CD4-positive, alpha-beta T cell treated with Interleukin-12 subunit alpha and Interleukin-12 subunit beta, for 1 hour (primary cell): Measurements from ENCODE around the gene MAGEA9B.
"Not testable (repeated sequence)": the region's sequence is repeated elsewhere in the genome, so short reads cannot be mapped to it uniquely, and the experiment has no call there.

ENCODE experiments used
- DNase-seq: peaks from one replicate; pipeline ENCODE4 v3.0.0-alpha.2; 2020

Gene MAGEA9B

GRCh38 chrX:149587359-149587758 lies at the start of gene MAGEA9B:
MAGEA9B (minus strand) TSS chrX:149587459; CDS start chrX:149583179, 4,280 bp downstream.
- DNase-seq = not testable (repeated sequence)

GRCh38 chrX:149633511-149633910 lies 46.3 kb upstream of the MAGEA9B start:
- DNase-seq = no peak

DNA sequence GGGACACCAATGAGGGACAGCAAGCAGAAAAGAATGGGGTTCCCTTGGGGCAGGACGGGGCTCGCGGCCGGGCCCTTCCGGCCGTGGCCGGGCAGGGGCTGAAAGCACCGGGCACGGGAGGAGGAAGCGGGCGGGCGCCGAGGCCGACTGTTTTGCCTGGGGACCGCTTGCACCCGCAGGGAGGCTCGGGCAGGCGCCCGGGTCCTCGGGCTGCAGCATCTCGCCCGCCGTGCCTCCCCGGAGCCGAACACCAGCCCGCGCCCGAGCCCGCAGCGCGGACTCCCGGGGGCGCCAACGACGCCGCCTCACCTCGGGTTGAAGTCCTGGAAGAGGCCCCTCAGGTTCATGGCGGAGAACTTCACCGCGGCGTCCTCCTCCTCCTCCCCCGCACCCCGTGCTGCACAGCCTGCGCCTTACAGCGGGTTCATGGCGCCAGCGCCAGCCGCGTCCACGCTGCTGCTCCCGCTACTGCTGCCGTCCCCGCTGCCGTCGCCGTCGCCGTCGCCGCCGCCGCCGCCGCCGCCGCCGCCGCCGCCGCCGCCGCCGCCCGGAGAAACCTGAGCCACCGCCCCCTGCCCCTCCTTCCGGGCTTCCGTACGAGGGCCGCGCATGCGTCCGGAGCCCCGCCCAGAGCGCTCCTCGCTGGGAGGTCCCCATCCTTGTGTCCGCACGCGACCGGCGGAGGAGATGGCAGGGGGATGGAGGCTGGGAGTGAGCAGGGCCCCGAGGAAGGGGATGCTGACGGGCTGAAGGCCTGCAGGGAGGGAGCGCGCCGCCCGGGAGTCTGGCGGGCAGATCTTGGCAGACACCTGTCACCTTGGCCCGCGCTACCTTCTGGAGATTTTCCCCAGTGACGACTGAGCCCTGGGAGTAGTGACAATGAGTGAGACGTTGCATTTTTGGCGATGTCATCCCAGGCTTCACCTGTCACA lies 44.2 kb upstream of the MAGEA9B start, which contains the start of gene TMEM185A:
TMEM185A (minus strand) TSS at position 559 of the 932 bp plus-strand sequence; CDS start at position 347, 212 bp downstream.
- peak; percentile 78 for DNase-seq

- DNase-seq = peak; percentile 0
Measured at GRCh38 chrX:149630681-149631233, 43.5 kb upstream of the MAGEA9B start.

DNA sequence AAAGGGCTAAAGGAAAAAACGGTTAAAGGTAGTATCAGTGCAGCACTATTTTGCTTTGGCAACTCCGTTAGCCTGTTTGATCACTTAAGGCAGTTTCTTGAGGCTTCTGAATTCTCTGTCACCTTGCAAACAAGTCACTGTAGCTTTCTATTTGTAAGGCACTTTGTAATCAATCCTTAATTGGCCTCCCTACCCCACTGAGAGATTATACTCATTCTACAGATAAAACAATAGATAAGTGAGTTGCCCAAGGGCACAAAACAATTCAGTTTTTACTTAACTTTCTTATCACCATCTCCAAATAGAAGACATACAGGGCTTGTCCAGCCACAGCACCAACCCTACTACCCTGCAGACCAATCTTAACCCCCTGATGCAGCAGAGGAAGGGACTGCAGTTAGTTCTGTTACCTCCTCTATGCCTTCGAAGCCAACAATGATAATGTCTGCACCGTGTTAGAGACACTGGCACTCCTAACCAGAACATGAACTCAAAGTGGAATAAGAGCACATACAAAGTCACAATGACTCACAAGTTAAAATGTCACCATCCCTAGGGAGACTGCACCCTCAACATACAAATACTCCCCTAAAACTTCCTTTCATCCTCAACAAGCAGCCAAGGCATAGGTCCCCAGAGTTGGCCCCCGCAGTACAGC lies 42.6 kb upstream of the MAGEA9B start:
- DNase-seq = no peak

DNA sequence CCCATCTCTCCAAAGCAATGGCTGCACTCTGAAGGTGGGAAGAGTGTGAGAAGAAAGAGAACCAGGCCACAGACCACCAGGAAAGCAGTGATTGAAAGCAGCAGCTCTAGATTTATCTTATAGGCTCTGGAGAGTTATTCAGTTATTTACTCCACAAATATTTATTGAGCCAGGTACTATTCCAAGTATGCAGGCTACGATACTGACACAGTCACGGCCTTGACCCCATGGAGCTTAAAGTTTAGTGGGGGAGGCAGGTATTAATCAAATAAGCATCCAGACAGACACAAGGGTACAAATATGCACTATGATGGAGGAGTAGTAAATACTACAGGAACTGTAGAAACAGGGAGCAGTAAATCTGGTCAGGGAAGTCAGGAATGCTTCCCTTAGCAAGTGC lies 41.5 kb upstream of the MAGEA9B start:
- DNase-seq = no peak

DNA sequence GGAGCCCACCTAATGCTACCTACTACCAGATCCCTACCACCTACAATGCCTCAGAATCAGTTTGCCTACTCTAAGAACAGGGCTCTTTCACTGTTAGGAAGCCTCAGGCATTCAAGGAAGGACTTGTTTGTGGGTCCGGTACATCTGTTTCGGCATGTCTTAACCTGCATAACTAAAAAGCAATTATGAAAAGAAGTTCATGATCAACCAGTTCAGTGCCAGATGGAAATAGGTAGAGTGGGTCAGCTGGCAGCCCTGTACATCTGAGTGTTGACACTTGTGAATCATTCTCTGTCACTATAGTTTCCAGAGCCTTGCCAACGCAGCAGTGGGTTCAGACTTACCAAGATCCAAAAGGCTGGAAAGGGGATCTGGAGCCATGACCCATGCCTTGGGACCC lies 41.0 kb upstream of the MAGEA9B start:
- DNase-seq = no peak

DNA sequence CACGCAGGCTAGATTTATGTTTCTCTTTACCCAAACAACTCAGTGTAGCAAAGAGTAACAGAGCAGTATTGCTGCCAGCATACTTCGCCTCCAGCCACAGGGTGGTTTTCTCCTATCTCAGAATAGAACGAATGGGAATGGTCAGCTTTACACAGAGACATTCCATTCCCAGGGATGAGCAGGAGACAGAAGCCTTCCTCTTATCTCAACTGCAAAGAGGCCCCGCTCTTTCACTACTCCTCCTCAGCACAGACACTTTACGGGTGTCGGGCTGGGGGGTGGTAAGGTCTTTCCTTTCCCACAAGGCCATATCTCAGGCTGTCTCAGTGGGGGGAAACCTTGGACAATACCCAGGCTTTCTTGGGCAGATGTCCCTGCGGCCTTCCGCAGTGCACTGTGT lies 39.6 kb upstream of the MAGEA9B start:
- DNase-seq = not testable (repeated sequence)

DNA sequence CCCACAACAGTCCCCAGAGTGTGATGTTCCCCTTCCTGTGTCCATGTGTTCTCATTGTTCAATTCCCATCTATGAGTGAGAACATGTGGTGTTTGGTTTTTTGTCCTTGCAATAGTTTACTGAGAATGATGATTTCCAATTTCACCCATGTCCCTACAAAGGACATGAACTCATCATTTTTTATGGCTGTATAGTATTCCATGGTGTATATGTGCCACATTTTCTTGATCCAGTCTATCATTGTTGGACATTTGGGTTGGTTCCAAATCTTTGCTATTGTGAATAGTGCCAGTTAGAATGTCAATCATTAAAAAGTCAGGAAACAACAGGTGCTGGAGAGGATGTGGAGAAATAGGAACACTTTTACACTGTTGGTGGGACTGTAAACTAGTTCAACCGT lies 32.4 kb upstream of the MAGEA9B start:
- DNase-seq = not testable (repeated sequence)

- no peak for DNase-seq
Measured at GRCh38 chrX:149618871-149619270, 31.6 kb upstream of the MAGEA9B start.

DNA sequence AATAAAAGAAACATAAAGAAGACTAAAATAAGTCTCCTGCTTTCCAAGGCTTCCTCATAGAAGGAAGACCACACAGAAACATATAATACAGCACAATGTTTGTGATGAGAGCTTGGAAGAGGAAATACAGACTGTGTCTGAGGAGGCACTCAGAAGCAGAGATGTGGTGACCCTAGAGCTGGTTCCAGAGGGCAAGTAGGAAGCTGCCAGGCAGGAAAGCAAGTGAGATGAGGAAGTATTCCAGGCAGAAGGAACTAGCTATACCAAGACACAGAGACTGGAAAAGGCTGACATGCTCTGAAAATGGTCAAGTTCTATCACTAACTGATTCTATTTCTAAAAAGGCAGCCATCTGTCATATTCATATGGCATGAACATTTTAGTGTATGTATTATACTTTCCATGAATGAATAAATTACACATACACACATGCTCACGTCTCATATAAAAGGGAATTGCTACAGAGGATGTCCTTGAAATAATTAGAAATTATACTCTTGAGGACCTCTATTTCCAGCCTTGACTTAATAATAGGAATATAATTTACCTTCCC lies 24.4 kb upstream of the MAGEA9B start:
- no peak for DNase-seq

GRCh38 chrX:149610511-149610910 lies 23.3 kb upstream of the MAGEA9B start:
- no peak for DNase-seq

GRCh38 chrX:149607699-149608098 lies 20.4 kb upstream of the MAGEA9B start:
- DNase-seq = no peak

DNA sequence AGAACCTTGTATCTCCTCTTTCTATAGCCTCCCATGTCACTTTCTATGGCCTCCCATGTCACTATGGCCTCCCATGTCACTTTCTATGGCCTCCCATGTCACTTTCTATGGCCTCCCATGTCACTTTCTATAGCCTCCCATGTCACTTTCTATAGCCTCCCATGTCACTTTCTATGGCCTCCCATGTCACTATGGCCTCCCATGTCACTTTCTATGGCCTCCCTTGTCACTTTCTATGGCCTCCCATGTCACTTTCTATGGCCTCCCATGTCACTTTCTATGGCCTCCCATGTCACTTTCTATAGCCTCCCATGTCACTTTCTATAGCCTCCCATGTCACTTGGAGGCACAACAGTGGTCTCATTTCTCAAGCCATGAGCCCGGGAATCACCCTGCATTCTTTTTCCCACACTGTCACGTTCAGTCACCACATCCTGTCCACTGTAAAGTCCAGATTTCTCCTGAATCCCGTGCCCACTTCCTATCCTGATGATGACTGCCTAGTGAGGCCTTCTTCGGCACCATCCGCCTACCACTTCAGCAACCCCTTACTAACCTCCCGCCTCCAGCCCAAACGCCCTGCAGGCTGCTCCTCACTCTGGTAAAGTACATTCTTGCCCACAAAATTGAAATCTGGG lies 18.1 kb upstream of the MAGEA9B start:
- not testable (repeated sequence) for DNase-seq

- not testable (repeated sequence) for DNase-seq
Measured at GRCh38 chrX:149598603-149599002, 11.3 kb upstream of the MAGEA9B start.

- DNase-seq = not testable (repeated sequence)
Measured at GRCh38 chrX:149595943-149596342, 8.7 kb upstream of the MAGEA9B start.

GRCh38 chrX:149595214-149595613 lies 8.0 kb upstream of the MAGEA9B start, which contains the start of gene HSFX2:
HSFX2 (minus strand) TSS chrX:149595314; CDS start chrX:149594700, 614 bp downstream.
- not testable (repeated sequence) for DNase-seq

DNA sequence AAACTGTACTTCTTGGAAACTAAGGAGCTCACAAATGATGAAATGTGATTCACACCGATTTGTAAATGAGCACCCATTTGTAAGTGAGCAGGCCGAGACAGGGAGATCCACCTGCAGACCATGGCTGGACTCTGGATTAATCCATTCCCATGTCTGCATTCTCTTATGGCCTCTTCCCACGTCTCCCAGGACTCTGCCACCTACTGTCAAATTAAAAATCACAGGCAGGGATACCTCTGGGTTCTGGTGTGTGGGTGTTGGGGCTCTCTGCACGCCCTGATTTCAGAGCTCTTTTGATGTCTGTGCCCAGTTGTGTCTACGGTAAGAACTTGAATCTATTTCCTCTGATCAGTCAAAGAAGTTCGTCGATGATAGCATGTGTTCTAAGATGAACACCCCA lies 3.7 kb upstream of the MAGEA9B start:
- DNase-seq = not testable (repeated sequence)

- not testable (repeated sequence) for DNase-seq
Measured at GRCh38 chrX:149585631-149586030, 1.6 kb downstream of the MAGEA9B start.

DNA sequence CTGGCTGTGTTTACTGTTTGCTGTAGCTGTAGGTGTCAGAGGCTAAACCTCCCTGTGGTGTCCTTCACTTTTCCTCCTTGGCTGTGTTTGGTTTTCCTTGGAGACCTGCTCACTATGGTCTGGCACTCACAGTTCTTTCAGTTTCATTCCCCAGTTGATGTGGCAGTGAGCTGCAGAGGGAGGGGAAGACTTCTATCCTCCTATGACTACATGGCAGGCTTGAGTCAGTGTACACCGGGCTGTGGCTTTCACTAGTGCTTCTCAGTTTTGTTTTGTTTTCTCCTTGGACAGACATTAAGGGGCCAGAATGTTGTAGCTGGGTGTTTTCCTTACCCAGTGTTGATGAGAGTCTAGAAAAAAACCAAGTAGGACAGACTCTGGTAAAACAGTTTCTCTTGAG lies 13.8 kb downstream of the MAGEA9B start:
- not testable (repeated sequence) for DNase-seq

DNA sequence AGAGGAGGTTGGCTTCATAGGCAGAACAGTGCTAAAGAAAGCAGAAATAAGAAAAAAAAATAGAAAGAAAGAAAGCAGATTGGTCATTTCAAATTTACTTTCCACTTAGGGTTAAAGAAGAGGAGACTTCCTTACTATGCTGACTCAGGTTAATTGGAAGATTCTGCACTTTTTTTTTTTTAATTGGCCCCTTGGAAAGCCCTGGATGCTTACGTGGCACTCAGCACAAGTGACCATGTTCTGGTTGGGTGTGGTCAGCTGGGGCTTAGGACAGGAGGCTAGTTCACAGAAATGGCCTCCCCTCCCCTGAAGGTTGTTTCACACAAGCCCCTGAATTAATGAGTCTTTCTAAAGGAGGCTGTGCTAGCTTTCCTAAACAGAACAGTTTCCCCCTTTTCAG lies 14.5 kb downstream of the MAGEA9B start:
- DNase-seq = no peak

DNA sequence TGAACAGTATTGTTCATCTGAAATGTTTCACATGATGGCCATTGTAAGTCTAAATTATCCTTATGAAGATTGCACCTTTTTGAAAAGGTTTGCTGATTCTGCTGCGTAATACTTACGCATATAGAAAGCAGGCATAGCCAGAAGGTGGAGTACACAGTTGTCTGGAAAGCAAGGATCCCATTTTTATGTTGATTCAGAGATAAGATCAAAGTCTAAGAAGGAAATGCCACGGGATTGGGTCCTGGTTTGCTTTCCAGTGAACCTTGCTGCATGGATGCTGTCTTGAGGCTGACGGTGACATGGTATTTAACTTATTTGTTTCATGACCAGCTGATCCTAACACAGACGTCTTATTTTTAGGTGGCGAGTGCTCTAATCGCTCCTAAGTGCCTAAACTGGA lies 15.5 kb downstream of the MAGEA9B start:
- DNase-seq = no peak

DNA sequence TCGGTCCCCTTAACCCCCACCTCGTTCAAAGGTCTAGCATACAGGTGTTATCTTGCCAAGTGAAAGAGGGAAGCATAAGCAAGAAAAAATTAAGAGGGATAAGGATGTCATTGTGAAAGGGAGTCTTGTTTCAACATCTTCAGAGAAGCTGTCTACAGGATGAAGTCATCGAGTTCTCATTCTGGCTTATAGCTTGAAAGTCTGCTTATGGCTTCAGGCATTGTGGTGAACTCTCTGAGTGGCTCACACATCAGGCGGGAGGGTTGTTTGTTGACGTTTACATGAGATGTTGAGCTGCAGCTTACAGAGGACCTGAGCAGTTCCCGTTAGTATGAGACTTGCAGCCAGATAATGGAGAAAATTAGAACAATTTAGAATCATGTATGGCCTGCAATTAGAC lies 16.6 kb downstream of the MAGEA9B start:
- no peak for DNase-seq
